Neural progenitor cell (in vitro differentiated cells): ENCODE data around the gene TIMP3.

Experiments
- CTCF ChIP-seq: fragments of 200-600 bp; sonication (generic); IDR thresholded peaks from 2 replicates; pipeline ENCODE4 v1.5.1; 2017; ENCODE audit warnings: antibody characterized with exemption, mild to moderate bottlenecking
- EZH2 ChIP-seq: fragments of 200-600 bp; sonication (generic); IDR thresholded peaks from 2 replicates; pipeline ENCODE4 v1.6.1; 2017; ENCODE audit warnings: antibody characterized with exemption, mild to moderate bottlenecking, moderate library complexity
- EZH2phosphoT487 ChIP-seq: fragments of 200-600 bp; sonication (generic); IDR thresholded peaks from 2 replicates; pipeline ENCODE4 v1.6.1; 2017; ENCODE audit warnings: antibody characterized with exemption

- TF ChIP-seq CTCF (no peak), EZH2 (no peak), EZH2phosphoT487 (no peak)
These were observed 20.7 kb upstream of the TIMP3 start for GRCh38 chr22:32780726-32781310.
